Measurements from ENCODE around the gene NOL3.

DNA sequence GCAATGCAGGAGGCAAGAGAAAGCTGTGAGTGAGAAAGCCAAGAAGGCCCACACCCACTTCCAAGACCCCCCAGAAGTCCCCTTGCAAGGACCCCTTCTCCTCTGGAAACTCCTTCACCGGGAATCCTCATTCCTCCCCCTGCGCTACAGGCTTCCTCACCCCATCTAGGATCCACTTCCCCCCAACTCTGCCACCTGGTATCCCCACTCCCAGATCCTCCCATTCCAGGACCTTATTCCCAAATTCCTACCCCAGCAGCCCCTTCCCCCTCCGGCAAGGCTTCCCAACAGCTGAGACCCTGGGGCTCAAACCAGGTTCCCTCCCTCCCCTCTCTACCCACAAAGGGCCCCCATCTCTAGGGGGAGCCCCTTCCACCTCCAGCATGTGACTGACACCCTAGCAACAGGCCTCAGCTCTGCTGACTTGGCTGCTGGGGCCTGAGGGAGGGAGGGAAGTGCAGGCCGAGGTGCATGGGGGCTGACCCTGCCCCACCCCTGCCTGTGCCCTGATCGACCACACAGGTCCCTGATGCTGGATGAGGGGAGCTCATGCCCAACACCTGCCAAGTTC, 3.7 kb upstream of the NOL3 start:
- TF ChIP-seq, protein P1, sequence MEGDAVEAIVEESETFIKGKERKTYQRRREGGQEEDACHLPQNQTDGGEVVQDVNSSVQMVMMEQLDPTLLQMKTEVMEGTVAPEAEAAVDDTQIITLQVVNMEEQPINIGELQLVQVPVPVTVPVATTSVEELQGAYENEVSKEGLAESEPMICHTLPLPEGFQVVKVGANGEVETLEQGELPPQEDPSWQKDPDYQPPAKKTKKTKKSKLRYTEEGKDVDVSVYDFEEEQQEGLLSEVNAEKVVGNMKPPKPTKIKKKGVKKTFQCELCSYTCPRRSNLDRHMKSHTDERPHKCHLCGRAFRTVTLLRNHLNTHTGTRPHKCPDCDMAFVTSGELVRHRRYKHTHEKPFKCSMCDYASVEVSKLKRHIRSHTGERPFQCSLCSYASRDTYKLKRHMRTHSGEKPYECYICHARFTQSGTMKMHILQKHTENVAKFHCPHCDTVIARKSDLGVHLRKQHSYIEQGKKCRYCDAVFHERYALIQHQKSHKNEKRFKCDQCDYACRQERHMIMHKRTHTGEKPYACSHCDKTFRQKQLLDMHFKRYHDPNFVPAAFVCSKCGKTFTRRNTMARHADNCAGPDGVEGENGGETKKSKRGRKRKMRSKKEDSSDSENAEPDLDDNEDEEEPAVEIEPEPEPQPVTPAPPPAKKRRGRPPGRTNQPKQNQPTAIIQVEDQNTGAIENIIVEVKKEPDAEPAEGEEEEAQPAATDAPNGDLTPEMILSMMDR (IDR thresholded peaks at IDR 0.05), result no peak
- TF ChIP-seq POLR2A (IDR thresholded peaks at IDR 0.05), result no peak
